Fibroblast of the aortic adventitia (primary cell): ENCODE data around the gene MYCBP2. TPM values are rescaled to one million over a fixed set of nuclear protein-coding genes. Genes with fewer than 3 reads are reported as not detected.
A peak's percentile ranks its signal among the peaks of the same experiment; 100 is the strongest.

Experiments
- DNase-seq: peaks from one replicate; pipeline ENCODE4 v3.0.0-alpha.2; 2010; ENCODE audit warnings: low read depth
- H3K4me3 ChIP-seq: 2 replicates; pipeline ENCODE4 v1.5.1; 2011; ENCODE audit warnings: low read depth, mild to moderate bottlenecking, control low read depth, low read length, moderate library complexity
- total RNA-seq: library from RNA; depleted of rRNA; stranded (reverse); fragments of >200 nt; gene quantifications from 2 replicates; pipeline ENCODE4 v1.2.3, GENCODE V29; 2012; ENCODE audit warnings: low replicate concordance
- TF ChIP-seq, protein P1 (sequence below): IDR thresholded peaks from 2 replicates; pipeline ENCODE4 v1.5.1; 2011; ENCODE audit warnings: mild to moderate bottlenecking, low read length, control low read depth, inconsistent platforms; ENCODE audit not compliant: insufficient read depth

The MYCBP2 gene
- total RNA-seq, 1 donor, result 84.9 TPM

DNA sequence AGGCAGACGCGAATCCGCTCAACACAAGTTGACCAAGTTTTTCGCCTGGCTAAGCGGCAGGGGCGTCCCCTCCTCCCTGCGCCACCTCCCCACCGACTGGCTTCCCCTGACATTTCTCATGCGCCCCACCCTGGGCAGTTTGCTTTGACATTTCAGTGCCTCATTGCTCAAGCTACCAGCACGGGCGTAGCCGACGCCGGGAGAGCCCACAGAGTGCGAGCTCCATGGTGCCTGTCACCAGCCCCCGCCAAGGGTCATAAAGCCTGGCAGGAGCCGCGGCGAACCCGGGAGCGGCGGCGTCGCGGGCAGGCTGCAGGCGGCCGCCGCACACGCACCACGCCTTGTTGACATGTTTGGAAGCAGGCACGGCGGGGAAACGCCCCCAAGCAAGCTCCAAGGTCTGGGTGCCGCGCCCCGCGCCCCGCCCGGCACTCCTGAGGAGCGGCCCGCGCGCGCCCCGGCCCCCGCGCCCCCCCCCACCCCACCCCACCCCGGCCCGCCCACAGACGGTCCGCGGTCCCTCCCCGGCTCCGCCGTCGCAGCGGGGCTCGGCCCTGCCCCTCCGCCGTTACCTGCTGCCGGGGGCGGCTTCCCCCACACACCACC is 300.5 kb downstream of the MYCBP2 start:
- H3K4me3 ChIP-seq, result peak overlapping the region; percentile 89
- peak; percentile 51 for DNase-seq
- TF ChIP-seq, protein P1, sequence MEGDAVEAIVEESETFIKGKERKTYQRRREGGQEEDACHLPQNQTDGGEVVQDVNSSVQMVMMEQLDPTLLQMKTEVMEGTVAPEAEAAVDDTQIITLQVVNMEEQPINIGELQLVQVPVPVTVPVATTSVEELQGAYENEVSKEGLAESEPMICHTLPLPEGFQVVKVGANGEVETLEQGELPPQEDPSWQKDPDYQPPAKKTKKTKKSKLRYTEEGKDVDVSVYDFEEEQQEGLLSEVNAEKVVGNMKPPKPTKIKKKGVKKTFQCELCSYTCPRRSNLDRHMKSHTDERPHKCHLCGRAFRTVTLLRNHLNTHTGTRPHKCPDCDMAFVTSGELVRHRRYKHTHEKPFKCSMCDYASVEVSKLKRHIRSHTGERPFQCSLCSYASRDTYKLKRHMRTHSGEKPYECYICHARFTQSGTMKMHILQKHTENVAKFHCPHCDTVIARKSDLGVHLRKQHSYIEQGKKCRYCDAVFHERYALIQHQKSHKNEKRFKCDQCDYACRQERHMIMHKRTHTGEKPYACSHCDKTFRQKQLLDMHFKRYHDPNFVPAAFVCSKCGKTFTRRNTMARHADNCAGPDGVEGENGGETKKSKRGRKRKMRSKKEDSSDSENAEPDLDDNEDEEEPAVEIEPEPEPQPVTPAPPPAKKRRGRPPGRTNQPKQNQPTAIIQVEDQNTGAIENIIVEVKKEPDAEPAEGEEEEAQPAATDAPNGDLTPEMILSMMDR, result no peak

DNA sequence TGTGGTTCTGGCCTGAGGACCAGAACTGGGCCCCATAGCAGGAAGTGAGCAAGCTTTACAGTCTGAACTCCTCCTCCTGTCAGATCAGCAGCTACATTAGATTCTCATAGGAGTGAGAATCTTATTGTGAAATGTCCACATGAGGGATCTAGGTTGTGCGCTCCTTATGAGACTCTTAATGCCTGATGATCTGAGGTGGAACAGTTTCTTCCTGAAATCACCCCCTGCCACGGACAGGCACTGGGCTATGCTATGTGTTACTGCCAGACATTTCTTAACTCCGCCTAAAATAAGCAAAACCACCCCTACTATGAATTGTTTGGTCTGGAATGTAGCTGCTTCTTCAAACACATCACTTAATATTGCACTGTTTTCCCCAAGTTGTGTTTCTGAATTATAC is 304.6 kb downstream of the MYCBP2 start:
- peak; percentile 42 for DNase-seq
- no peak overlapping the region for H3K4me3 ChIP-seq
- TF ChIP-seq, protein P1, result no peak

DNA sequence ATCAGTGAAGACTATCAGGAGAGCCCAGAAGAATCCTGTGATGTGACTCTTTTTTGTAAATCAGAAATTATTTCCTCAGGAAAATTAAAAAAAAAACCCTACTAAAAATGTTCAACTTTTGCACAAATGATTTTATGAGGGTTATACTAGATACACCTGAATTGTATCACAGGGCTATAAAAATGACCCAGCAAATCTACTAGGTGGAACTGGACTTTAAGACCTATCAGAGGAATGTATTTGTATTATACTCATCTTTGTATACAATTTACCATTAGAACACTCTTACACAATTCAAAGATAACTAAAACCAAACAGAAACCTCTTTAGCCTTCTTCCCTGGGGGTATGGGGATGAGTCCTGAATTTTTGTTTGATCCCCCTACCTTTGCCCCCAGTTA is 307.1 kb downstream of the MYCBP2 start:
- no peak overlapping the region for H3K4me3 ChIP-seq
- no peak for DNase-seq
- TF ChIP-seq, protein P1, result no peak

DNA sequence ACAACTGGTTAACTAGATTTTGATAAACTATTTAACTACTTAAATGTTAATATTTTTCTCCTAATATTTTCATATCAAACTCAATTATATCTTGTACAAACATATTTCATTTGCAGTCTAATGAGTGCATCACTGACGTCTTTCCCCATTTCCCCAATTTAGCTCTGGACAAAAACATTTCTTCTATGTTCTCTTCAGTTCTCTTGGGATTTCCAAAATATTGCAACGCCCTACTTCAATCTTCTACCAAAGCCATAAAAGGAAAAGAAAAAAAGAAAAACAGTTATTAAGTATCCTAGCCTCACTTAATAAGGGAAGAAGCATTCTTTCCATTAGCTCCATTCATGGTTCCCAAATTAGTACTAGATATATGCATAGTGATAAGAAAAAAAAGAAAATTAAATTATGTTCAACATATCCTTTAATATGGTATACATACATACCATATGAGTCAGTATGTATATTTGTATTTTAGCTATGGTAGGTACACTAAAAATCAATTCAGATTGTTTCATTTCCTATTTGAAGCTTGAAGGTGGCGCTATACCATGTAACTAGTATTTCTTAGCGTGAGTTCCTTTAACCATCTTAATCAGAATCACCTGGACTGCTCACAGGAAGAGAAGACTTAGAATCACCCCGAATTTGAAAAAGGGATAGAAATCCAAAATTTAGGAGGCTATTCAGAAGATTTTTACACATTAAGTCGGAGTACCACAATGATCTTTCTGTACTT is 309.8 kb downstream of the MYCBP2 start:
- H3K4me3 ChIP-seq, result no peak overlapping the region
- TF ChIP-seq, protein P1, result no peak
- DNase-seq, result no peak

DNA sequence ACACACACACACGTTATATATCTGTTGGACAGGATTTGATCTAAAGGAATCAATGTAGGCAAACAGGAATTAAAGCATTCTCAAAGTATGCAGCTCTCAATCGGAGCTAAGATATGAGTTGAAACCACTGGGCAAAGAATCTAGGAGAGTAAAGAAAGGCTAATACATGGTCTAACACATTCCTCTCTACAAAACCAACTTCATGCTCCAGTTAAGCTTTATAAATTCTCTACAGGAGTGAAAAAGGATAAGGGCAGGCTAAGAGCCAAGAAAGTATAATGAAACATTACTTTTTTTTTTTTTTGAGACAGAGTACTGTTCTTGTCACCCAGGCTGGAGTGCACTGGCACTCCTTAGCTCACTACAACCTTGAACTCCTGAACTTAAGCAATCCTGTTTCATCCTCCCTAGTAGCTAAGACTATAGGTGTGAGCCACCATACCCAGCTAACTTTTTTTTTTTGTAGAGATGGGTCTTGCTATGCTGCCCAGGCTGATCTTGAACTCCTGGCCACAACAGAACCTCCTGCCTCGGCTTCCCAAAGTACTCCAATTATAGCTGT is 310.6 kb downstream of the MYCBP2 start:
- no peak for DNase-seq
- no peak overlapping the region for H3K4me3 ChIP-seq
- TF ChIP-seq, protein P1, result no peak

DNA sequence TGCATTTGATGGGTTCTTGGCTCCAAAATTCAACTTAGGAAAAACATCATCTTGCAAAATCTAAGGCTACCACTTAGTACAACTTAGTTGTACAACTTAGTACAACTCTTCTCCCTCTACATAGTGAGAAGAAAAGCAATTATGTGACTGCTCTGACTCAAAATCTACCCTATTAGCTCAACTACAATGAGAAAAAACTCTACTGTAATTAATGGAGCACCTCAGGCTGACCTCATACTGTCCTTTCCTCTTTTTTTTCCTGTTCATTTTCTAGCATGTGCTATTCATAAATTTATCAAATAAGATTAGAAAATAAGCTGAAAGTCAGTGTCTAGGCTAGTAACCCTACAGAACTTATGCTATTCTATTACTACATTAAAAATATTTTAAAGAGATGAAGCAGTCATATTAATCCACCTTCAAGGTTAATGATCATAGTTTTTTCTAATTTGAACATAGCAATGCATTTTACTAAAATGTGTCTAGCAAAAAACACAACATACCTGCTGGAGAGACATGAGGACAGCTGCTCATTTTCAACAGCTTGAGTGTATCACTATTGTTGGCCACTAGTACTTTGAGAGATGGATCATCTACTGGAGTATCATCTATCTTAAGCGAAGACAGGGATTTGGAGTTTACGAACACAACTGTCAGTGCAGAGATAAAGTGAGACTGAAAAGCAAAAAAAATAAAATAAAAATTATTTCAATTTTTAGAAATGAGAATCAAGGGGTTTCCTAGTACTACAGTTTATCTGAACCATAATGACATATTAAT is 311.8 kb downstream of the MYCBP2 start:
- H3K4me3 ChIP-seq, result no peak overlapping the region
- DNase-seq, result no peak
- TF ChIP-seq, protein P1, result no peak
